Heart left ventricle (tissue), 16 donors: ENCODE measurements around the gene SGTA. TPM values are rescaled to one million over a fixed set of nuclear protein-coding genes. Genes with fewer than 3 reads are reported as not detected.

ENCODE experiments used
- ATAC-seq, 4 donors: fragments of 200-7000 bp; cut with Tn5 transposase; one replicate each; pipeline ENCODE4 v1.9.1; 2020 to 2022; ENCODE audit warnings: moderate library complexity in 4 of 4, mild to moderate bottlenecking in 3 of 4, moderate number of reproducible peaks in 1 of 4
- DNase-seq, 5 donors: peaks; one replicate each; pipeline ENCODE4 v3.0.0-alpha.2; 2020
- H3K27ac ChIP-seq, 12 donors: fragments of 200-600 bp; sonication (generic) in 4 of 12; one replicate each; pipeline versions ENCODE4 v1.5.0 to v1.8.0; 2016 to 2022; ENCODE audit warnings: mild to moderate bottlenecking in 2 of 12
- H3K27me3 ChIP-seq, 9 donors: fragments of 200-600 bp; sonication (generic) in 2 of 9; one replicate each; pipeline versions ENCODE4 v1.5.1 to v1.8.0; 2016 to 2022; ENCODE audit warnings: mild to moderate bottlenecking in 3 of 9
- H3K36me3 ChIP-seq, 9 donors: fragments of 200-600 bp; sonication (generic) in 2 of 9; one replicate each; pipeline versions ENCODE4 v1.5.0 to v1.8.0; 2018 to 2022; ENCODE audit warnings: mild to moderate bottlenecking in 2 of 9
- H3K4me1 ChIP-seq, 12 donors: fragments of 200-600 bp; sonication (generic) in 4 of 12; one replicate each; pipeline versions ENCODE4 v1.5.0 to v1.8.0; 2016 to 2022; ENCODE audit warnings: mild to moderate bottlenecking in 3 of 12
- H3K4me3 ChIP-seq, 12 donors: fragments of 200-600 bp; sonication (generic) in 4 of 12; one replicate each; pipeline versions ENCODE4 v1.5.0 to v1.8.0; 2017 to 2022; ENCODE audit warnings: mild to moderate bottlenecking in 9 of 12, moderate library complexity in 4 of 12
- H3K9me3 ChIP-seq, 12 donors: fragments of 200-600 bp; sonication (generic) in 4 of 12; one replicate each; pipeline versions ENCODE4 v1.5.0 to v1.8.0; 2016 to 2022; ENCODE audit warnings: mild to moderate bottlenecking in 1 of 12
- CTCF ChIP-seq, 12 donors: fragments of 200-600 bp; sonication (generic) in 4 of 12; IDR thresholded peaks; one replicate each; pipeline versions ENCODE4 v1.5.0 to v1.8.0; 2018 to 2022; ENCODE audit warnings: antibody characterized with exemption in 12 of 12, mild to moderate bottlenecking in 5 of 12
- POLR2A ChIP-seq, 2 donors: fragments of 450-650 bp; IDR thresholded peaks; one replicate each; pipeline ENCODE4 v1.6.1; 2017; ENCODE audit warnings: antibody characterized with exemption in 2 of 2, mild to moderate bottlenecking in 2 of 2, moderate library complexity in 2 of 2
- WGBS, 4 donors: extraction: QIAGEN DNeasy Blood & Tissue Kit in 2 of 4; methylation state at CpG; one replicate each; pipeline versions ENCODE4 v1.1.5 to v1.1.7; 2013 to 2018; 5-methylcytosine and 5-hydroxymethylcytosine counted together
- intact Hi-C, 10 donors: fragments of 100-400 bp; cut with DNase I; formaldehyde crosslinking; loops; one replicate each; pipeline versions ENCODE4 v1.11.1 to v1.14.2; 2022
- polyA plus RNA-seq, 2 donors: library from polyadenylated mRNA; stranded (reverse); fragments of 200-250 nt; gene quantifications; one replicate each; pipeline ENCODE4 v1.2.3, GENCODE V29; 2013
- total RNA-seq, 9 donors: library from RNA; depleted of rRNA in 2 of 9; stranded (reverse); fragments of >200 nt in 2 of 9; fragmentation: NEBNext Ultra II Directional in 3 of 9; extraction: Animal tissue kit (Norgen Biotek cat#: 25700) in 3 of 9; gene quantifications; one replicate each; pipeline versions ENCODE4 v1.1.0 to v1.2.4, GENCODE V29; 2016 to 2023
- donor health status: ischemic (EF 13 %, LVEDD 7.1; RV severe dilation, severe dysfunction).
- donor health status: healthy with polysubstance abuse.
- donor health status: DM: no; HTN: yes; CAD: no.
- donor health status: DM: no; HTN: no; CAD: no.
- donor health status: ischemic (EF 25% LVEDD 6.9; RV normal size, moderate dysfunction).
- donor health status: ischemic (EF 25% LVEDD 5.7; RV mildly dilated, moderate dysfunction).
- donor health status: healthy.
- donor health status: DM: yes; HTN: yes; CAD: no.
- donor health status: ischemic (EF 35%, LVEDD 5.7; RV mildly dilated, moderate dysfunction).
- donor health status: nonischemic (EF 11% LVEDD 7.7; RV severe dilation, severe dysfunction).
- donor health status: DM: yes; HTN: yes; CAD: no.
- donor health status: PGD.
- donor health status: ischemic (EF 29% LVEDD 5.4; RV normal size, mild dysfunction).
- donor health status: nonischemic (EF 23%, LVEDD 6.1; RV moderate dilation, normal function).

Gene SGTA
- total and polyA plus RNA-seq, 11 donors: 47.4 to 125 (median 65.6) TPM

GRCh38 chr19:2719920-2720776 is 62.9 kb downstream of the SGTA start:
- intact Hi-C loops: loop anchor here in 4 of 10 donors (2.0 to 10.0 kb wide), 4 partner anchors 15 to 58 kb away; no protein-coding TSS in a partner anchor
- Histone ChIP-seq H3K4me3 (peak overlapping the region; percentile 39 to 78 (median 58)), H3K27ac (peak overlapping the region; percentile 53 to 95 (median 86)), H3K27me3 (peaks cover 7 to 31% (median 14%) of the 10 kb centered on the region in 9 donors), H3K36me3 (peaks cover 0 to 4% (median 0%) of the 10 kb centered on the region in 9 donors), H3K9me3 (peaks cover 0 to 9% (median 3%) of the 10 kb centered on the region in 12 donors), H3K4me1 (peaks cover 0 to 38% (median 13%) of the 10 kb centered on the region in 12 donors)
- DNase-seq (peak in 4 of 5 donors; percentile 49 to 84 (median 74)), ATAC-seq (peak; percentile 41 to 72 (median 58))
- 2 to 6% (median 2%) methylated on average over 35 to 37 of the region's 37 CpGs for WGBS, 4 donors
- TF ChIP-seq POLR2A (IDR thresholded peaks at IDR 0.05) (peak in 1 of 2 donors; percentile 24), CTCF (IDR thresholded peaks at IDR 0.05) (no peak)

GRCh38 chr19:2719232-2719735 is 63.8 kb downstream of the SGTA start:
- ATAC-seq: no peak
- no peak for TF ChIP-seq CTCF (IDR thresholded peaks at IDR 0.05)
- TF ChIP-seq POLR2A (IDR thresholded peaks at IDR 0.05): no peak
- Histone ChIP-seq H3K27me3 (peaks cover 7 to 31% (median 14%) of the 10 kb centered on the region in 9 donors), H3K4me1 (peaks cover 0 to 41% (median 13%) of the 10 kb centered on the region in 12 donors), H3K4me3 (peak overlapping the region in 8 of 12 donors; percentile 54 to 78 (median 61)), H3K27ac (peak overlapping the region in 11 of 12 donors; percentile 56 to 95 (median 86)), H3K36me3 (peaks cover 0 to 4% (median 0%) of the 10 kb centered on the region in 9 donors), H3K9me3 (peaks cover 0 to 12% (median 3%) of the 10 kb centered on the region in 12 donors)
- 28 to 41% (median 35%) methylated on average over 5 to 7 of the region's 7 CpGs for WGBS, 4 donors
- intact Hi-C loops: loop anchor here in 1 of 10 donors (2.0 kb wide), 1 partner anchor 14 kb away; no protein-coding TSS in a partner anchor
- no peak for DNase-seq

DNA sequence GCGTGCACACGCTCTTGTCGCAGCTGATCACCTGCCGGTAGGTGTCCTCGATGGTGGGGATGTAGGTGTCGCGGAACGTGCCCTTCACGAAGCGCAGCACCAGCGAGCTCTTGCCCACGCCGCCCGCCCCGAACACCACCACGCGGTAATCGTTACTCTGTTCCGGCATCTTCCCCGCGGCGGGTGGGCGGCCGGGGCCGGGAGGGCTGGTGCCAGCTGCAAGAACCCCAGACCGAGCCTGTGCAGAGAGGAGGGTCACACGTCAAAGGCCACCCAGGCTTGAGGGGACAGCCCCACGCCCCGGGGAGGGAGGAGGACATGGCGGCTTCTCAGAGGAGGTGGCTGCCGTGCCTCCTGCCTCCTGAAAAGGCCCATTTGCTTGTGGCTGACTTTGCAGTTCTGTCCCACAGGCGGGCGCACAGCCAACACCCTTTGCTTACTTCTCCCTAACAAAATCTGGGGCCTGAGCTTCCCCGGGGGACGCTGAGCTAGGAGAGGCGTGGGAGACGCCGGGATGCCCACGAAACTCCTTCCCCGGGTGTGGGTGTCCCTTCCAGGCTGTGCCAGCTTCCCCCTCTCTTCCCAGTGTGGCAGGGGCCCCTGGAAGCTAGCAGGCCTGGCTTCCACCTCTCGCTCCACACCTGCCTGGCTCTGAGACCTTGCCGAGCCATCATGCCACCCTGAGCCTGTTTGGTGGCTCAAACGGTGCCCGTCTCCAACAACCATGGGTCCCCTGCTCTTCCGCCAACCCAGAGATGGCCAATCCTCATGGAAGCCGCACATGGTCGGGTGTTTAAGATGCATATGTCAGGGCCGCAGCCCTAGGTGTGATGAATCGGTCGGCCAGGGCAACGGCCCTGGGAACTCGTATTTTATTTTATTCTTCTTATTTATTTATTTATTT is 65.2 kb downstream of the SGTA start:
- peaks cover 0 to 12% (median 3%) of the 10 kb centered on the region in 12 donors for H3K9me3 ChIP-seq
- TF ChIP-seq POLR2A (IDR thresholded peaks at IDR 0.05) (no peak), CTCF (IDR thresholded peaks at IDR 0.05) (no peak)
- WGBS, 4 donors: 81 to 87% (median 84%) methylated on average over 26 to 52 of the region's 52 CpGs
- H3K4me3 ChIP-seq: no peak overlapping the region
- H3K27me3 ChIP-seq: peaks cover 7 to 31% (median 14%) of the 10 kb centered on the region in 9 donors
- intact Hi-C loops: loop anchor here in 1 of 10 donors (2.0 kb wide), 1 partner anchor 13 kb away; no protein-coding TSS in a partner anchor
- no peak for DNase-seq
- H3K27ac ChIP-seq: no peak overlapping the region
- peaks cover 0 to 4% (median 0%) of the 10 kb centered on the region in 9 donors for H3K36me3 ChIP-seq
- no peak for ATAC-seq
- peaks cover 0 to 32% (median 5%) of the 10 kb centered on the region in 12 donors for H3K4me1 ChIP-seq
